GM12878 (cell line): ENCODE results near the gene GRIK2. TPM values are rescaled to one million over a fixed set of nuclear protein-coding genes. Genes with fewer than 3 reads are reported as not detected.

Source experiments
- ATAC-seq: fragments of 200-7000 bp; cut with Tn5 transposase; 3 replicates; pipeline ENCODE4 v1.9.1; 2020; ENCODE audit warnings: mild to moderate bottlenecking, moderate library complexity
- BruUV-seq: library from RNA; stranded (reverse); fragments of 400-500 nt; replicated peaks from 2 replicates; lab custom pipeline; 2021; lab: Mats Ljungman, UMichigan
- CTCF ChIA-PET: fragments of 300-600 bp; sonication (Branson Sonifier 250); formaldehyde crosslinking; extraction: SDS; loops from one replicate; lab custom pipeline; 2021; ENCODE audit warnings: inconsistent platforms; lab: Yijun Ruan, JAX
- POLR2A ChIA-PET: fragments of 350-600 bp; formaldehyde crosslinking; extraction: SDS; loops from one replicate; lab custom pipeline; 2021; ENCODE audit warnings: inconsistent platforms; lab: Charles Lee
- RAD21 ChIA-PET: fragments of 300-600 bp; sonication (Branson Sonifier 250); formaldehyde crosslinking; loops from one replicate; lab custom pipeline; 2023; ENCODE audit warnings: antibody characterized with exemption; ENCODE audit not compliant: unreplicated experiment; lab: Charles Lee
- SMC1A ChIA-PET: fragments of 300-600 bp; sonication (Branson Sonifier 250); formaldehyde crosslinking; loops from one replicate; lab custom pipeline; 2023; ENCODE audit not compliant: unreplicated experiment, uncharacterized antibody; lab: Charles Lee
- DNase-seq: peaks from one replicate; pipeline ENCODE4 v3.0.0-alpha.2; 2011; ENCODE audit warnings: low read depth, low spot score
- FAIRE-seq: peaks from 3 replicates; lab custom pipeline; 2011; peaks lifted over from hg19 to GRCh38; lab: Jason Lieb, UNC
- H2AFZ ChIP-seq: 2 replicates; pipeline ENCODE4 v1.6.0; 2011; ENCODE audit warnings: low read depth, low read length, control low read depth; ENCODE audit not compliant: control insufficient read depth
- H3K27ac ChIP-seq: 2 replicates; pipeline ENCODE4 v1.5.1; 2011; ENCODE audit warnings: control low read depth; ENCODE audit not compliant: control insufficient read depth, insufficient read depth
- H3K27me3 ChIP-seq, 2 experiments: replicated peaks in 1 of 2; 2 replicates each; pipeline versions ENCODE4 v1.6.0 to v1.6.1; 2011; ENCODE audit warnings: low read length in 1 of 2; ENCODE audit not compliant: control insufficient read depth in 2 of 2, insufficient read depth in 2 of 2
- H3K36me3 ChIP-seq, 2 experiments: 2 replicates each; pipeline ENCODE4 v1.5.1; 2011; ENCODE audit warnings: low read length in 1 of 2; ENCODE audit not compliant: control insufficient read depth in 2 of 2, insufficient read depth in 2 of 2
- H3K4me1 ChIP-seq: 2 replicates; pipeline ENCODE4 v1.6.1; 2011; ENCODE audit warnings: mild to moderate bottlenecking, low read length, moderate library complexity, mixed read lengths; ENCODE audit not compliant: control insufficient read depth, insufficient read depth
- H3K4me2 ChIP-seq: 2 replicates; pipeline ENCODE4 v1.6.0; 2011; ENCODE audit warnings: control low read depth; ENCODE audit not compliant: control insufficient read depth, insufficient read depth
- H3K4me3 ChIP-seq: fragments of 200-600 bp; sonication (generic); 2 replicates; pipeline ENCODE4 v1.5.1; 2016
- H3K79me2 ChIP-seq: 2 replicates; pipeline ENCODE4 v1.6.0; 2011; ENCODE audit warnings: low read length; ENCODE audit not compliant: control insufficient read depth, insufficient read depth
- H3K9ac ChIP-seq: 2 replicates; pipeline ENCODE4 v1.8.0; 2011; ENCODE audit warnings: low read length, control low read depth, mixed read lengths; ENCODE audit not compliant: control insufficient read depth, insufficient read depth
- H3K9me3 ChIP-seq: replicated peaks from 3 replicates; pipeline ENCODE4 v1.5.1; 2011; ENCODE audit warnings: mild to moderate bottlenecking, low read length; ENCODE audit not compliant: control insufficient read depth, insufficient read depth
- H4K20me1 ChIP-seq: 2 replicates; pipeline ENCODE4 v1.6.0; 2011; ENCODE audit not compliant: control insufficient read depth, insufficient read depth
- BACH1 ChIP-seq: fragments of 450-650 bp; IDR thresholded peaks from 2 replicates; pipeline ENCODE4 v1.6.1; 2017; ENCODE audit warnings: mild to moderate bottlenecking, borderline replicate concordance
- EED ChIP-seq: sonication (generic); IDR thresholded peaks from 2 replicates; pipeline ENCODE4 v1.6.1; 2016; ENCODE audit warnings: antibody characterized with exemption, low read depth
- IKZF1 ChIP-seq: fragments of 450-650 bp; conservative IDR thresholded peaks from 2 replicates; pipeline ENCODE4 v1.6.1; 2017; ENCODE audit warnings: antibody characterized with exemption, mild to moderate bottlenecking
- KAT2A ChIP-seq: conservative IDR thresholded peaks from 2 replicates; pipeline ENCODE4 v1.6.1; 2011; ENCODE audit warnings: low read depth, low read length; ENCODE audit not compliant: control insufficient read depth
- MXI1 ChIP-seq: fragments of 150-350 bp; IDR thresholded peaks from 2 replicates; pipeline ENCODE4 v1.6.1; 2011; ENCODE audit warnings: low read depth, mild to moderate bottlenecking, inconsistent platforms, low read length, improper control_type of control experiment
- RBBP5 ChIP-seq: fragments of 200-600 bp; sonication (generic); conservative IDR thresholded peaks from 2 replicates; pipeline ENCODE4 v1.6.1; 2016
- RELA ChIP-seq: fragments of 450-650 bp; IDR thresholded peaks from 2 replicates; pipeline ENCODE4 v1.8.0; 2014; ENCODE audit warnings: borderline replicate concordance; ENCODE audit not compliant: partially characterized antibody
- SMAD5 ChIP-seq: IDR thresholded peaks from 2 replicates; pipeline ENCODE4 v1.6.1; 2016; ENCODE audit warnings: antibody characterized with exemption, low read depth
- ZNF207 ChIP-seq: fragments of 450-650 bp; IDR thresholded peaks from 2 replicates; pipeline ENCODE4 v1.6.1; 2014; ENCODE audit warnings: antibody characterized with exemption, mild to moderate bottlenecking, borderline replicate concordance
- in situ Hi-C: fragments of 300-500 bp; cut with MboI; formaldehyde crosslinking; loops from 9 replicates; pipeline ENCODE4 v1.14.3; 2018; ENCODE audit warnings: mixed read lengths
- intact Hi-C: fragments of 100-400 bp; cut with micrococcal nuclease; formaldehyde crosslinking; loops from one replicate; pipeline ENCODE4 v1.14.2; 2022; ENCODE audit not compliant: unreplicated experiment
- polyA plus RNA-seq, 11 experiments: library from polyadenylated mRNA; depleted of rRNA in 4 of 11; unstranded in 6 of 11; stranded (reverse) in 5 of 11; fragments of >200 nt; fragmentation: Nextera tagmentation in 4 of 11; fragmentation: Illumina TruSeq in 1 of 11; extraction: Ambion mirVana in 4 of 11; extraction: Trizol in 1 of 11; gene quantifications; 1 replicate in 1 of 11; 2 replicates in 10 of 11; pipeline versions ENCODE4 v1.2.1 to v1.2.3, GENCODE V29; 2011 to 2016; ENCODE audit warnings: inconsistent platforms in 2 of 11, missing spikeins in 2 of 11, low read depth in 1 of 11
- total RNA-seq, 4 experiments: library from RNA; depleted of rRNA in 3 of 4; stranded (reverse); fragments of >200 nt in 3 of 4; fragmentation: Illumina TruSeq in 1 of 4; extraction: Trizol in 1 of 4; gene quantifications; 2 replicates each; pipeline versions ENCODE4 v1.2.1 to v1.2.3, GENCODE V29; 2013 to 2021
- TF ChIP-seq, protein P1 (sequence below): fragments of 450-650 bp; IDR thresholded peaks from 2 replicates; pipeline ENCODE4 v1.6.1; 2017; ENCODE audit warnings: low read depth, mild to moderate bottlenecking, moderate library complexity
- TF ChIP-seq, protein P2 (sequence below): IDR thresholded peaks from 2 replicates; pipeline ENCODE4 v1.6.1; 2012; ENCODE audit warnings: mild to moderate bottlenecking, low read depth, low read length
- TF ChIP-seq, protein P3 (sequence below): fragments of 450-650 bp; IDR thresholded peaks from 2 replicates; pipeline ENCODE4 v1.6.1; 2017; ENCODE audit warnings: mild to moderate bottlenecking, low read depth, inconsistent platforms; ENCODE audit not compliant: poor library complexity, severe bottlenecking
- TF ChIP-seq, protein P4 (sequence below): IDR thresholded peaks from 2 replicates; pipeline ENCODE4 v1.6.1; 2012; ENCODE audit warnings: low read depth, low read length, improper control_type of control experiment
- TF ChIP-seq, protein P5 (sequence below): fragments of 150-350 bp; IDR thresholded peaks from 2 replicates; pipeline ENCODE4 v1.6.1; 2016; ENCODE audit warnings: low read depth, low read length

The GRIK2 gene
- total and polyA plus RNA-seq, 10 of the 15 experiments (the other 5 are each of a cell fraction or from before 2014, with no cell fraction given), result not detected

GRCh38 chr6:101994521-101994920, 601.0 kb downstream of the GRIK2 start:
- H3K79me2 ChIP-seq, result no peaks in the 10 kb centered on the region
- no peak for ATAC-seq
- no peak overlapping the region for H2AFZ ChIP-seq
- no peak overlapping the region for H3K4me2 ChIP-seq
- CTCF ChIA-PET, result no interaction called here
- in situ Hi-C loops (no loop called here), intact Hi-C loops (no loop called here)
- FAIRE-seq, result no peak
- RAD21 ChIA-PET, result no interaction called here
- SMC1A ChIA-PET, result no interaction called here
- H3K4me3 ChIP-seq, result no peak overlapping the region
- no peaks in the 10 kb centered on the region for H3K9me3 ChIP-seq
- TF ChIP-seq RELA (no peak), SMAD5 (no peak), KAT2A (no peak), ZNF207 (no peak), IKZF1 (no peak), EED (no peak), BACH1 (no peak), MXI1 (no peak), RBBP5 (no peak)
- TF ChIP-seq, protein P1, sequence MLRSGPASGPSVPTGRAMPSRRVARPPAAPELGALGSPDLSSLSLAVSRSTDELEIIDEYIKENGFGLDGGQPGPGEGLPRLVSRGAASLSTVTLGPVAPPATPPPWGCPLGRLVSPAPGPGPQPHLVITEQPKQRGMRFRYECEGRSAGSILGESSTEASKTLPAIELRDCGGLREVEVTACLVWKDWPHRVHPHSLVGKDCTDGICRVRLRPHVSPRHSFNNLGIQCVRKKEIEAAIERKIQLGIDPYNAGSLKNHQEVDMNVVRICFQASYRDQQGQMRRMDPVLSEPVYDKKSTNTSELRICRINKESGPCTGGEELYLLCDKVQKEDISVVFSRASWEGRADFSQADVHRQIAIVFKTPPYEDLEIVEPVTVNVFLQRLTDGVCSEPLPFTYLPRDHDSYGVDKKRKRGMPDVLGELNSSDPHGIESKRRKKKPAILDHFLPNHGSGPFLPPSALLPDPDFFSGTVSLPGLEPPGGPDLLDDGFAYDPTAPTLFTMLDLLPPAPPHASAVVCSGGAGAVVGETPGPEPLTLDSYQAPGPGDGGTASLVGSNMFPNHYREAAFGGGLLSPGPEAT, result no peak
- TF ChIP-seq, protein P2, sequence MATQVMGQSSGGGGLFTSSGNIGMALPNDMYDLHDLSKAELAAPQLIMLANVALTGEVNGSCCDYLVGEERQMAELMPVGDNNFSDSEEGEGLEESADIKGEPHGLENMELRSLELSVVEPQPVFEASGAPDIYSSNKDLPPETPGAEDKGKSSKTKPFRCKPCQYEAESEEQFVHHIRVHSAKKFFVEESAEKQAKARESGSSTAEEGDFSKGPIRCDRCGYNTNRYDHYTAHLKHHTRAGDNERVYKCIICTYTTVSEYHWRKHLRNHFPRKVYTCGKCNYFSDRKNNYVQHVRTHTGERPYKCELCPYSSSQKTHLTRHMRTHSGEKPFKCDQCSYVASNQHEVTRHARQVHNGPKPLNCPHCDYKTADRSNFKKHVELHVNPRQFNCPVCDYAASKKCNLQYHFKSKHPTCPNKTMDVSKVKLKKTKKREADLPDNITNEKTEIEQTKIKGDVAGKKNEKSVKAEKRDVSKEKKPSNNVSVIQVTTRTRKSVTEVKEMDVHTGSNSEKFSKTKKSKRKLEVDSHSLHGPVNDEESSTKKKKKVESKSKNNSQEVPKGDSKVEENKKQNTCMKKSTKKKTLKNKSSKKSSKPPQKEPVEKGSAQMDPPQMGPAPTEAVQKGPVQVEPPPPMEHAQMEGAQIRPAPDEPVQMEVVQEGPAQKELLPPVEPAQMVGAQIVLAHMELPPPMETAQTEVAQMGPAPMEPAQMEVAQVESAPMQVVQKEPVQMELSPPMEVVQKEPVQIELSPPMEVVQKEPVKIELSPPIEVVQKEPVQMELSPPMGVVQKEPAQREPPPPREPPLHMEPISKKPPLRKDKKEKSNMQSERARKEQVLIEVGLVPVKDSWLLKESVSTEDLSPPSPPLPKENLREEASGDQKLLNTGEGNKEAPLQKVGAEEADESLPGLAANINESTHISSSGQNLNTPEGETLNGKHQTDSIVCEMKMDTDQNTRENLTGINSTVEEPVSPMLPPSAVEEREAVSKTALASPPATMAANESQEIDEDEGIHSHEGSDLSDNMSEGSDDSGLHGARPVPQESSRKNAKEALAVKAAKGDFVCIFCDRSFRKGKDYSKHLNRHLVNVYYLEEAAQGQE, result no peak
- TF ChIP-seq, protein P3, sequence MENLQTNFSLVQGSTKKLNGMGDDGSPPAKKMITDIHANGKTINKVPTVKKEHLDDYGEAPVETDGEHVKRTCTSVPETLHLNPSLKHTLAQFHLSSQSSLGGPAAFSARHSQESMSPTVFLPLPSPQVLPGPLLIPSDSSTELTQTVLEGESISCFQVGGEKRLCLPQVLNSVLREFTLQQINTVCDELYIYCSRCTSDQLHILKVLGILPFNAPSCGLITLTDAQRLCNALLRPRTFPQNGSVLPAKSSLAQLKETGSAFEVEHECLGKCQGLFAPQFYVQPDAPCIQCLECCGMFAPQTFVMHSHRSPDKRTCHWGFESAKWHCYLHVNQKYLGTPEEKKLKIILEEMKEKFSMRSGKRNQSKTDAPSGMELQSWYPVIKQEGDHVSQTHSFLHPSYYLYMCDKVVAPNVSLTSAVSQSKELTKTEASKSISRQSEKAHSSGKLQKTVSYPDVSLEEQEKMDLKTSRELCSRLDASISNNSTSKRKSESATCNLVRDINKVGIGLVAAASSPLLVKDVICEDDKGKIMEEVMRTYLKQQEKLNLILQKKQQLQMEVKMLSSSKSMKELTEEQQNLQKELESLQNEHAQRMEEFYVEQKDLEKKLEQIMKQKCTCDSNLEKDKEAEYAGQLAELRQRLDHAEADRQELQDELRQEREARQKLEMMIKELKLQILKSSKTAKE, result no peak
- TF ChIP-seq, protein P4, sequence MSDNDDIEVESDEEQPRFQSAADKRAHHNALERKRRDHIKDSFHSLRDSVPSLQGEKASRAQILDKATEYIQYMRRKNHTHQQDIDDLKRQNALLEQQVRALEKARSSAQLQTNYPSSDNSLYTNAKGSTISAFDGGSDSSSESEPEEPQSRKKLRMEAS, result no peak
- TF ChIP-seq, protein P5, sequence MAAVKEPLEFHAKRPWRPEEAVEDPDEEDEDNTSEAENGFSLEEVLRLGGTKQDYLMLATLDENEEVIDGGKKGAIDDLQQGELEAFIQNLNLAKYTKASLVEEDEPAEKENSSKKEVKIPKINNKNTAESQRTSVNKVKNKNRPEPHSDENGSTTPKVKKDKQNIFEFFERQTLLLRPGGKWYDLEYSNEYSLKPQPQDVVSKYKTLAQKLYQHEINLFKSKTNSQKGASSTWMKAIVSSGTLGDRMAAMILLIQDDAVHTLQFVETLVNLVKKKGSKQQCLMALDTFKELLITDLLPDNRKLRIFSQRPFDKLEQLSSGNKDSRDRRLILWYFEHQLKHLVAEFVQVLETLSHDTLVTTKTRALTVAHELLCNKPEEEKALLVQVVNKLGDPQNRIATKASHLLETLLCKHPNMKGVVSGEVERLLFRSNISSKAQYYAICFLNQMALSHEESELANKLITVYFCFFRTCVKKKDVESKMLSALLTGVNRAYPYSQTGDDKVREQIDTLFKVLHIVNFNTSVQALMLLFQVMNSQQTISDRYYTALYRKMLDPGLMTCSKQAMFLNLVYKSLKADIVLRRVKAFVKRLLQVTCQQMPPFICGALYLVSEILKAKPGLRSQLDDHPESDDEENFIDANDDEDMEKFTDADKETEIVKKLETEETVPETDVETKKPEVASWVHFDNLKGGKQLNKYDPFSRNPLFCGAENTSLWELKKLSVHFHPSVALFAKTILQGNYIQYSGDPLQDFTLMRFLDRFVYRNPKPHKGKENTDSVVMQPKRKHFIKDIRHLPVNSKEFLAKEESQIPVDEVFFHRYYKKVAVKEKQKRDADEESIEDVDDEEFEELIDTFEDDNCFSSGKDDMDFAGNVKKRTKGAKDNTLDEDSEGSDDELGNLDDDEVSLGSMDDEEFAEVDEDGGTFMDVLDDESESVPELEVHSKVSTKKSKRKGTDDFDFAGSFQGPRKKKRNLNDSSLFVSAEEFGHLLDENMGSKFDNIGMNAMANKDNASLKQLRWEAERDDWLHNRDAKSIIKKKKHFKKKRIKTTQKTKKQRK, result no peak
- no TSS peak for BruUV-seq
- no peak overlapping the region for H3K27ac ChIP-seq
- DNase-seq, result no peak
- H3K9ac ChIP-seq, result no peak overlapping the region
- POLR2A ChIA-PET, result no interaction called here
- no peaks in the 10 kb centered on the region for H4K20me1 ChIP-seq
- H3K4me1 ChIP-seq, result no peaks in the 10 kb centered on the region
- H3K27me3 ChIP-seq, result no peaks in the 10 kb centered on the region
- no peaks in the 10 kb centered on the region for H3K36me3 ChIP-seq
